Measurements from ENCODE around the gene KIAA1671. TPM values are rescaled to one million over a fixed set of nuclear protein-coding genes. Genes with fewer than 3 reads are reported as not detected.

Gene KIAA1671
- polyA plus RNA-seq, 1 of the 3 experiments (the other 2 are of a cell fraction), result 7.4 TPM

GRCh38 chr22:25165785-25166184 lies 213.3 kb downstream of the KIAA1671 start:
- Histone ChIP-seq H2AFZ (ENCODE audit: low read depth) (no peak overlapping the region), H3K9me2 (no peaks in the 10 kb centered on the region), H4K20me1 (ENCODE audit: insufficient read depth) (0 out of 2 replicates have a peak, but pooled peaks cover 7% of the 10 kb centered on the region), H3K9ac (no peak overlapping the region), H3K27me3 (ENCODE audit: insufficient read depth) (no peaks in the 10 kb centered on the region), H3K27ac (ENCODE audit: low read depth in 2 of 2, low read length in 1 of 2) (no peak overlapping the region), H3K4me3 (ENCODE audit: low read depth in 2 of 2, low read length in 1 of 2) (no peak overlapping the region), H3F3A (replicated peaks; ENCODE audit: insufficient read depth) (no peaks in the 10 kb centered on the region), H3K36me3 (replicated peaks in 1 of 2; ENCODE audit: control insufficient read depth in 1 of 2, insufficient read depth in 2 of 2, low read length in 1 of 2) (no peaks in the 10 kb centered on the region), H3K4me1 (ENCODE audit: control insufficient read depth in 1 of 2, insufficient read depth in 2 of 2, low read depth in 1 of 2, low read length in 1 of 2) (no peaks in the 10 kb centered on the region; a peak in 1 of 4 replicates), H3K4me2 (no peak overlapping the region), H3K79me2 (ENCODE audit: insufficient read depth) (no peaks in the 10 kb centered on the region), H3K9me3 (no peaks in the 10 kb centered on the region)
- 97% methylated on average over 10 of the region's 10 CpGs for WGBS (ENCODE audit: low lambda C conversion rate)
- TF ChIP-seq POLR2AphosphoS5 (IDR thresholded peaks at IDR 0.05; ENCODE audit: low read depth, low read length), result no peak
- TF ChIP-seq RXRA (IDR thresholded peaks at IDR 0.05; ENCODE audit: borderline replicate concordance, low read depth), result no peak
- no peak for TF ChIP-seq RFX5 (IDR thresholded peaks at IDR 0.05; ENCODE audit: low read length)
- no peak for TF ChIP-seq TEAD4 (IDR thresholded peaks at IDR 0.05; ENCODE audit: borderline replicate concordance, insufficient read depth)
- TF ChIP-seq MEF2A (IDR thresholded peaks at IDR 0.05; ENCODE audit: borderline replicate concordance, low read depth), result no peak
- no peak for TF ChIP-seq MAX (IDR thresholded peaks at IDR 0.05; ENCODE audit: low read depth)
- no peak for TF ChIP-seq NRF1 (IDR thresholded peaks at IDR 0.05; ENCODE audit: low read depth, low read length)
- no peak for DNase-seq
- CTCF ChIA-PET, result interaction anchor here (0.6 to 1.1 kb wide), 2 partner anchors 27 to 227 kb away, joined by 3 read pairs; no protein-coding TSS in a partner anchor
- POLR2A ChIA-PET, result interaction anchor here (1.8 kb wide), 1 partner anchor 12 kb away, joined by 5 read pairs; no protein-coding TSS in a partner anchor

- H3K4me2 ChIP-seq, result no peak overlapping the region
- H2AFZ ChIP-seq (ENCODE audit: low read depth), result no peak overlapping the region
- no peaks in the 10 kb centered on the region for H3F3A ChIP-seq (replicated peaks; ENCODE audit: insufficient read depth)
- 98% methylated on average over 8 of the region's 9 CpGs for WGBS (ENCODE audit: low lambda C conversion rate)
- H3K4me3 ChIP-seq (ENCODE audit: low read depth in 2 of 2, low read length in 1 of 2), result no peak overlapping the region
- no peak overlapping the region for H3K9ac ChIP-seq
- ChIA-PET CTCF (interaction anchor here (1.1 to 4.2 kb wide), 3 partner anchors 36 to 228 kb away, joined by 3 to 14 read pairs (median 9); no protein-coding TSS in a partner anchor), POLR2A (interaction anchor here (1.8 kb wide), 1 partner anchor 12 kb away, joined by 5 read pairs; no protein-coding TSS in a partner anchor)
- no peaks in the 10 kb centered on the region for H3K79me2 ChIP-seq (ENCODE audit: insufficient read depth)
- no peak overlapping the region for H3K27ac ChIP-seq (ENCODE audit: low read depth in 2 of 2, low read length in 1 of 2)
- TF ChIP-seq CTCF (IDR thresholded peaks at IDR 0.05) (no peak), REST (IDR thresholded peaks at IDR 0.05; ENCODE audit: low read depth, low read length) (no peak), JUND (IDR thresholded peaks at IDR 0.05) (no peak), RAD21 (IDR thresholded peaks at IDR 0.05; ENCODE audit: low read length) (no peak), EP300 (IDR thresholded peaks at IDR 0.05; ENCODE audit: borderline replicate concordance in 1 of 2, low read depth in 1 of 2, low read length in 1 of 2) (no peak), TEAD4 (IDR thresholded peaks at IDR 0.05; ENCODE audit: borderline replicate concordance, insufficient read depth) (no peak), USF1 (IDR thresholded peaks at IDR 0.05; ENCODE audit: borderline replicate concordance, low read depth) (no peak), MEF2A (IDR thresholded peaks at IDR 0.05; ENCODE audit: borderline replicate concordance, low read depth) (no peak), USF2 (IDR thresholded peaks at IDR 0.05; ENCODE audit: borderline replicate concordance, low read depth, low read length) (no peak)
- H3K4me1 ChIP-seq (ENCODE audit: control insufficient read depth in 1 of 2, insufficient read depth in 2 of 2, low read depth in 1 of 2, low read length in 1 of 2), result no peaks in the 10 kb centered on the region; a peak in 1 of 4 replicates
- H3K27me3 ChIP-seq (ENCODE audit: insufficient read depth), result no peaks in the 10 kb centered on the region
- no peaks in the 10 kb centered on the region for H3K9me3 ChIP-seq
- no peak for DNase-seq
- no peaks in the 10 kb centered on the region for H3K36me3 ChIP-seq (replicated peaks in 1 of 2; ENCODE audit: control insufficient read depth in 1 of 2, insufficient read depth in 2 of 2, low read length in 1 of 2)
- 0 out of 2 replicates have a peak, but pooled peaks cover 7% of the 10 kb centered on the region for H4K20me1 ChIP-seq (ENCODE audit: insufficient read depth)
- no peaks in the 10 kb centered on the region for H3K9me2 ChIP-seq
Observed at GRCh38 chr22:25166266-25167040, 213.9 kb downstream of the KIAA1671 start.
